SK-N-SH (cell line): Measurements from ENCODE around the gene RASAL2.

Source experiments
- CHD2 ChIP-seq: fragments of 150-350 bp; IDR thresholded peaks from 2 replicates; pipeline ENCODE4 v1.6.1; 2018; ENCODE audit warnings: low read length; ENCODE audit not compliant: partially characterized antibody
- CTCF ChIP-seq: fragments of 200-600 bp; sonication (generic); IDR thresholded peaks from 2 replicates; pipeline ENCODE4 v1.6.1; 2017; ENCODE audit warnings: antibody characterized with exemption, mild to moderate bottlenecking, moderate library complexity
- IRF3 ChIP-seq: fragments of 150-350 bp; IDR thresholded peaks from 2 replicates; pipeline ENCODE4 v1.6.1; 2016; ENCODE audit warnings: mild to moderate bottlenecking, low read depth, low read length
- MAX ChIP-seq: IDR thresholded peaks from 2 replicates; pipeline ENCODE4 v1.4.0; 2012; ENCODE audit warnings: low read depth
- MEF2A ChIP-seq: IDR thresholded peaks from 2 replicates; pipeline ENCODE4 v1.4.0; 2012; ENCODE audit warnings: low read depth, borderline replicate concordance
- NFIC ChIP-seq: IDR thresholded peaks from 2 replicates; pipeline ENCODE4 v1.4.0; 2012; ENCODE audit warnings: borderline replicate concordance
- PBX3 ChIP-seq: IDR thresholded peaks from 2 replicates; pipeline ENCODE4; 2012
- REST ChIP-seq: IDR thresholded peaks from 2 replicates; pipeline ENCODE4 v1.6.1; 2012; ENCODE audit warnings: mild to moderate bottlenecking, low read depth, low read length, moderate library complexity
- RFX5 ChIP-seq: IDR thresholded peaks from 2 replicates; pipeline ENCODE4 v1.6.1; 2012; ENCODE audit warnings: mild to moderate bottlenecking, improper control_type of control experiment, low read length
- TCF12 ChIP-seq: IDR thresholded peaks from 2 replicates; pipeline ENCODE4 v1.4.0; 2012
- USF2 ChIP-seq: fragments of 150-350 bp; IDR thresholded peaks from 2 replicates; pipeline ENCODE4 v1.6.1; 2017; ENCODE audit warnings: antibody characterized with exemption, low read length, low read depth, borderline replicate concordance

GRCh38 chr1:178486100-178487069 is 392.5 kb downstream of the RASAL2 start:
- no peak for TF ChIP-seq USF2
- TF ChIP-seq CTCF = no peak
- TF ChIP-seq MEF2A = no peak
- no peak for TF ChIP-seq REST
- no peak for TF ChIP-seq CHD2
- no peak for TF ChIP-seq MAX
- no peak for TF ChIP-seq NFIC
- no peak for TF ChIP-seq PBX3
- no peak for TF ChIP-seq TCF12
- no peak for TF ChIP-seq IRF3
- TF ChIP-seq RFX5 = no peak
